Upper lobe of left lung (tissue), 6 donors: ENCODE data around the gene SUPV3L1. TPM values are rescaled to one million over a fixed set of nuclear protein-coding genes. Genes with fewer than 3 reads are reported as not detected.

ENCODE experiments used
- ATAC-seq, 2 donors: fragments of 200-7000 bp; cut with Tn5 transposase; one replicate each; pipeline ENCODE4 v1.9.1; 2022; ENCODE audit warnings: mild to moderate bottlenecking in 2 of 2, moderate library complexity in 2 of 2; ENCODE audit not compliant: low FRiP score in 2 of 2
- DNase-seq, 2 donors: peaks; one replicate each; pipeline ENCODE4 v3.0.0-alpha.2; 2019 to 2020
- H3K27ac ChIP-seq, 4 donors: fragments of 200-600 bp; sonication (generic); one replicate each; pipeline ENCODE4 v1.5.1; 2016 to 2019
- H3K27me3 ChIP-seq, 4 donors: fragments of 200-600 bp; sonication (generic); one replicate each; pipeline ENCODE4 v1.5.1; 2017 to 2019
- H3K36me3 ChIP-seq, 4 donors: fragments of 200-600 bp; sonication (generic); one replicate each; pipeline ENCODE4 v1.5.1; 2016 to 2019
- H3K4me1 ChIP-seq, 4 donors: fragments of 200-600 bp; sonication (generic); one replicate each; pipeline ENCODE4 v1.5.1; 2018 to 2019
- H3K4me3 ChIP-seq, 4 donors: fragments of 200-600 bp; sonication (generic); one replicate each; pipeline ENCODE4 v1.5.1; 2017 to 2019; ENCODE audit warnings: mild to moderate bottlenecking in 2 of 4, moderate library complexity in 1 of 4
- H3K9me3 ChIP-seq, 4 donors: fragments of 200-600 bp; sonication (generic); one replicate each; pipeline ENCODE4 v1.5.1; 2018 to 2019
- EP300 ChIP-seq, 4 donors: sonication (generic); formaldehyde crosslinking; IDR thresholded peaks; one replicate each; pipeline ENCODE4 v1.5.1; 2017; ENCODE audit warnings: antibody characterized with exemption in 4 of 4, control low read depth in 2 of 4
- POLR2A ChIP-seq, 4 donors: fragments of 450-650 bp; IDR thresholded peaks; one replicate each; pipeline ENCODE4 v1.5.1; 2016 to 2017; ENCODE audit warnings: antibody characterized with exemption in 4 of 4, mild to moderate bottlenecking in 2 of 4
- POLR2AphosphoS5 ChIP-seq, 2 donors: sonication (generic); formaldehyde crosslinking; IDR thresholded peaks; one replicate each; pipeline ENCODE4 v1.5.1; 2017; ENCODE audit warnings: antibody characterized with exemption in 2 of 2
- WGBS, 2 donors: methylation state at CpG; one replicate each; pipeline ENCODE4 v1.1.5; 2017 to 2018; 5-methylcytosine and 5-hydroxymethylcytosine counted together
- total RNA-seq, 6 donors: library from RNA; depleted of rRNA in 4 of 6; stranded (reverse); fragments of >200 nt in 4 of 6; gene quantifications; one replicate each; pipeline versions ENCODE4 v1.1.0 to v1.2.1, GENCODE V29; 2016 to 2021
- TF ChIP-seq, protein P1 (sequence below), 6 experiments: fragments of 450-650 bp in 4 of 6; fragments of 200-600 bp in 2 of 6; sonication (generic) in 2 of 6; IDR thresholded peaks; one replicate each; pipeline ENCODE4 v1.5.1; 2016 to 2019; ENCODE audit warnings: antibody characterized with exemption in 6 of 6
- donor health status: DM: no; HTN: no; CAD: no; lungs with moderate emphysema.
- donor health status: DM: no; HTN: yes; CAD: no; lungs with severe emphysema.

SUPV3L1 gene
- total RNA-seq, 6 donors from 2014 or later, result 17.0 to 47.1 (median 21.5) TPM

DNA sequence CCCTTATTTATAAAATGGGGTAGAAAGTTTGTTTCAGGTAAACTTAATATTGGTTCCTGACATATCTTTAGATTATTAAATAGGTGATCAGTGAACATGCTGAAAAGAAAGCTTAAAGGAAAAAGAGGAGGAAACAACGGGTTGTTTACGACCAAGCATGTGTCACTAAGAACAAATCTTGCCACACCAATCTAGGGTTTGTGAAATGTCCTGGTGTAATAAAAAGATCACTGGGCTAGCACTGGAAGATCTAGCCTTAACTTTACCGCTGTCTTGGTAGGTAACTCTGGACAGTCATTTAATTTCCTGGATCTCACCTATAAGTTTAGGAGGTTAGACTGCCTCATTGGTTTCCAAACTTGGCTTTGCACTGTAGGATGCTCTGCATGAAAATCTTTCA is 37.1 kb upstream of the SUPV3L1 start:
- H3K36me3 ChIP-seq, result peaks cover 0 to 7% (median 0%) of the 10 kb centered on the region in 4 donors
- H3K27ac ChIP-seq, result no peak overlapping the region
- no peaks in the 10 kb centered on the region for H3K9me3 ChIP-seq
- no peak overlapping the region for H3K4me3 ChIP-seq
- 52 to 97% methylated on average over 3 of the region's 3 CpGs for WGBS, 2 donors
- no peaks in the 10 kb centered on the region for H3K27me3 ChIP-seq
- DNase-seq (no peak), ATAC-seq (no peak)
- peaks cover 0 to 15% (median 5%) of the 10 kb centered on the region in 4 donors for H3K4me1 ChIP-seq
- TF ChIP-seq, protein P1, sequence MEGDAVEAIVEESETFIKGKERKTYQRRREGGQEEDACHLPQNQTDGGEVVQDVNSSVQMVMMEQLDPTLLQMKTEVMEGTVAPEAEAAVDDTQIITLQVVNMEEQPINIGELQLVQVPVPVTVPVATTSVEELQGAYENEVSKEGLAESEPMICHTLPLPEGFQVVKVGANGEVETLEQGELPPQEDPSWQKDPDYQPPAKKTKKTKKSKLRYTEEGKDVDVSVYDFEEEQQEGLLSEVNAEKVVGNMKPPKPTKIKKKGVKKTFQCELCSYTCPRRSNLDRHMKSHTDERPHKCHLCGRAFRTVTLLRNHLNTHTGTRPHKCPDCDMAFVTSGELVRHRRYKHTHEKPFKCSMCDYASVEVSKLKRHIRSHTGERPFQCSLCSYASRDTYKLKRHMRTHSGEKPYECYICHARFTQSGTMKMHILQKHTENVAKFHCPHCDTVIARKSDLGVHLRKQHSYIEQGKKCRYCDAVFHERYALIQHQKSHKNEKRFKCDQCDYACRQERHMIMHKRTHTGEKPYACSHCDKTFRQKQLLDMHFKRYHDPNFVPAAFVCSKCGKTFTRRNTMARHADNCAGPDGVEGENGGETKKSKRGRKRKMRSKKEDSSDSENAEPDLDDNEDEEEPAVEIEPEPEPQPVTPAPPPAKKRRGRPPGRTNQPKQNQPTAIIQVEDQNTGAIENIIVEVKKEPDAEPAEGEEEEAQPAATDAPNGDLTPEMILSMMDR (IDR thresholded peaks at IDR 0.05), result no peak
- TF ChIP-seq EP300 (IDR thresholded peaks at IDR 0.05) (no peak), POLR2AphosphoS5 (IDR thresholded peaks at IDR 0.05) (no peak)

DNA sequence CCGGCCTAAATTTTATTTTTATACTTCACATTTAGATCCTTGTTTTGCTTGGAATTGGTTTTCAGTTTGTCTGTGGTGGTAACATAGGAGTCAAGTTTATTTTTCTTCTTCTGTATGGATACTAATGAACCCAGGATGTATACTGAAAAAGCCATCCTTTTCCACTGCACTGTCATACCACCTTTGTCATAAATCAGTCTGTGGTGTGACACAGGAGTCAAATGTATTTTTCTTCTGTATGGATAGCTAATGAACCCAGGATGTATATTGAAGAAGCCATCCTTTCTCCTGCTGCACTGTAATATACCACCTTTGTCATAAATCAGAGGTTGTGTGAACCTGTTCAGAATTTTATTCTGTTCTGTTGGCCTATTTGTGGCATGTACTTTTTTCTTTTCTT is 34.7 kb upstream of the SUPV3L1 start:
- no peak for ATAC-seq
- no peak for TF ChIP-seq POLR2AphosphoS5 (IDR thresholded peaks at IDR 0.05)
- TF ChIP-seq EP300 (IDR thresholded peaks at IDR 0.05), result no peak
- TF ChIP-seq, protein P1 (IDR thresholded peaks at IDR 0.05), result no peak
- TF ChIP-seq POLR2A (IDR thresholded peaks at IDR 0.05), result no peak
- peaks cover 0 to 15% (median 5%) of the 10 kb centered on the region in 4 donors for H3K4me1 ChIP-seq
- H3K27ac ChIP-seq, result no peak overlapping the region
- H3K27me3 ChIP-seq, result no peaks in the 10 kb centered on the region
- WGBS, 2 donors, result 89 to 100% methylated on average over 1 of the region's 1 CpG
- no peak overlapping the region for H3K4me3 ChIP-seq
- DNase-seq, result no peak
- no peaks in the 10 kb centered on the region for H3K9me3 ChIP-seq
- peaks cover 0 to 7% (median 0%) of the 10 kb centered on the region in 4 donors for H3K36me3 ChIP-seq

DNA sequence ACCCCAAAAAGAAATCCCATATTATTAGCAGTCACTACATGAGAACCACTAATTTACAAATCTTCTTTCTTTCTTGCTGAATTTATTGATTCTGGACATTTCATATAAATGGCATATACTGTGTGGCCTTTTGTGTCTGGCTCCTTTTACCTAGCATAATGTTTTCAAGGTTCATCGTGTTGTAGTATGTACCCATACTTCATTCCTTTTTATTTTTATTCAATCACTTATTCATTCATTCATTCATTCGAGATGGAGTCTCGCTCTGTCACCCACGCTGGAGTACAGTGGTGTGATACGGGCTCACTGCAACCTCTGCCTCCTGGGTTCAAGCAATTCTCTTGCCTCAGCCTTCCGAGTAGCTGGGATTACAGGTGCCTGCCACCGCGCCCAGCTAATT is 34.2 kb upstream of the SUPV3L1 start:
- peaks cover 0 to 7% (median 0%) of the 10 kb centered on the region in 4 donors for H3K36me3 ChIP-seq
- 95 to 98% methylated on average over 8 of the region's 8 CpGs for WGBS, 2 donors
- ATAC-seq, result no peak
- no peaks in the 10 kb centered on the region for H3K27me3 ChIP-seq
- TF ChIP-seq POLR2A (IDR thresholded peaks at IDR 0.05) (no peak), EP300 (IDR thresholded peaks at IDR 0.05) (no peak), POLR2AphosphoS5 (IDR thresholded peaks at IDR 0.05) (no peak)
- TF ChIP-seq, protein P1 (IDR thresholded peaks at IDR 0.05), result no peak
- peaks cover 0 to 15% (median 5%) of the 10 kb centered on the region in 4 donors for H3K4me1 ChIP-seq
- H3K4me3 ChIP-seq, result no peak overlapping the region
- DNase-seq, result no peak
- no peaks in the 10 kb centered on the region for H3K9me3 ChIP-seq
- H3K27ac ChIP-seq, result no peak overlapping the region

DNA sequence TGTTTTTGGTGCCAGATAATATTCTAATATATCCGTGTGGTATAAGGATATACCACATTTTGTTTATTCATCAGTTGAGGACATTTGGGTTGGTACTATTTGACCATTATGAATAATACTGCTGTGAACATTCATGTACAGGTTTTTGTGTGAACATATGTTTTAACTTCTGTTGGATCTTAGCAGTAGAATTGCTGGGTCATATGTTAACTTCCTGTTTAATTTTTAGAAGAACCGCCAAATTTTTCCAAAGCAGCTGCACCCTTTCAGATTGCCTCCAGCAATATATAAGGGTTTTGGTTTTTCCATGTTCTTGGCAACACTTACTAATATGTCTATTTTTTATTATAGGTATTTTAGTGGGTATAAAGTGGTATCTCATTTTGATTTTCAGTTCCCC is 33.3 kb upstream of the SUPV3L1 start:
- Histone ChIP-seq H3K36me3 (peaks cover 0 to 7% (median 0%) of the 10 kb centered on the region in 4 donors), H3K4me3 (no peak overlapping the region), H3K27me3 (no peaks in the 10 kb centered on the region), H3K9me3 (no peaks in the 10 kb centered on the region), H3K27ac (no peak overlapping the region), H3K4me1 (peaks cover 0 to 15% (median 5%) of the 10 kb centered on the region in 4 donors)
- WGBS, 2 donors, result 38 to 42% methylated on average over 2 of the region's 2 CpGs
- ATAC-seq, result no peak
- TF ChIP-seq POLR2A (IDR thresholded peaks at IDR 0.05) (no peak), EP300 (IDR thresholded peaks at IDR 0.05) (no peak), POLR2AphosphoS5 (IDR thresholded peaks at IDR 0.05) (no peak)
- TF ChIP-seq, protein P1 (IDR thresholded peaks at IDR 0.05), result no peak
- DNase-seq, result no peak

DNA sequence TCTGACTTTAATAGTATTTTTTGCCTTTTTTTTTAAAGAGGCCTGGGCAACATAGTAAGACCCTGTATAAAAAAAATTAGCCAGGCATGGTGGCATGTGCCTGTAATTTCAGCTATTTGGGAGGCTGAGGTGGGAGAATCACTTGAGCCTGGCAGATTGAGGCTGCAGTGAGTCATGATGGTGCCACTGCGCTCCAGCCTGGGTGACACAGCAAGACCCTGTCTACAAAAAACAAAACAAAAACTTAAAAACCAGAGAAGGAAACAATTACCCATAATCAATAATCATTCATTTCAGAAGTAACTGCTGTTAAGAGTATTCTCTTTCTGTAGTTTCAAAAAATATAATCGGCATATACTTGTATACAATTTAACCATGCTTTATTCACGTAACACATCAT is 28.1 kb upstream of the SUPV3L1 start:
- H3K36me3 ChIP-seq, result no peaks in the 10 kb centered on the region
- TF ChIP-seq, protein P1 (IDR thresholded peaks at IDR 0.05), result no peak
- TF ChIP-seq EP300 (IDR thresholded peaks at IDR 0.05) (no peak), POLR2A (IDR thresholded peaks at IDR 0.05) (no peak), POLR2AphosphoS5 (IDR thresholded peaks at IDR 0.05) (no peak)
- H3K9me3 ChIP-seq, result no peaks in the 10 kb centered on the region
- no peak overlapping the region for H3K4me3 ChIP-seq
- H3K27me3 ChIP-seq, result no peaks in the 10 kb centered on the region
- no peak overlapping the region for H3K27ac ChIP-seq
- peaks cover 0 to 9% (median 3%) of the 10 kb centered on the region in 4 donors for H3K4me1 ChIP-seq
- DNase-seq (no peak), ATAC-seq (no peak)
- 93 to 94% methylated on average over 3 of the region's 3 CpGs for WGBS, 2 donors
